ENCODE results near the gene GPC6. TPM values are rescaled to one million over a fixed set of nuclear protein-coding genes. Genes with fewer than 3 reads are reported as not detected.

GPC6 gene
- polyA plus RNA-seq, 1 donor from 2014 or later, result 9.0 TPM

DNA sequence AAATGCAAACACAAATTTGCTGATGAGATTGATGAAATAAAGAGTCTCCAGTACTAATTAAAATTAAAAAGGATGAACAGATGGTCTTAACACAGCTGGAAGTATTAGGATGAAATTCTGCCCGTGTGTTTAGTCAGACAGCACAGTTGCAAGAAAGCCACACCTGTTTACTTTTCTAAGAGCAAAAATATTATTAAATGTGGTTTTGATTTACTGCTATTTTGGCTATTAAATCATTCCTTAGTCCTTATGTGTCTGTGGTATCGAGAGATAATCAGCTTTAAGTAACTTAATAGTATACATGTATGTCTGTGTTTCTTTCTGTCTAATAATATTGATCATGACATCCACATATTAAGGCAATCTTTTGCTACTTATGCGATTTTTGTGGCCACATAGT, 494.9 kb downstream of the GPC6 start:
- H3K9ac ChIP-seq (ENCODE audit: low read length), result no peak overlapping the region
- no peaks in the 10 kb centered on the region for H3K36me3 ChIP-seq (ENCODE audit: insufficient read depth, low read length)
- H4K20me1 ChIP-seq (ENCODE audit: insufficient read depth), result no peaks in the 10 kb centered on the region
- H3K9me2 ChIP-seq (ENCODE audit: insufficient read depth, low read length), result no peaks in the 10 kb centered on the region
- no peaks in the 10 kb centered on the region for H3K27me3 ChIP-seq (ENCODE audit: insufficient read depth, low read depth, low read length)
- no peak for TF ChIP-seq POLR2AphosphoS5 (IDR thresholded peaks at IDR 0.05)
- TF ChIP-seq, protein P1, sequence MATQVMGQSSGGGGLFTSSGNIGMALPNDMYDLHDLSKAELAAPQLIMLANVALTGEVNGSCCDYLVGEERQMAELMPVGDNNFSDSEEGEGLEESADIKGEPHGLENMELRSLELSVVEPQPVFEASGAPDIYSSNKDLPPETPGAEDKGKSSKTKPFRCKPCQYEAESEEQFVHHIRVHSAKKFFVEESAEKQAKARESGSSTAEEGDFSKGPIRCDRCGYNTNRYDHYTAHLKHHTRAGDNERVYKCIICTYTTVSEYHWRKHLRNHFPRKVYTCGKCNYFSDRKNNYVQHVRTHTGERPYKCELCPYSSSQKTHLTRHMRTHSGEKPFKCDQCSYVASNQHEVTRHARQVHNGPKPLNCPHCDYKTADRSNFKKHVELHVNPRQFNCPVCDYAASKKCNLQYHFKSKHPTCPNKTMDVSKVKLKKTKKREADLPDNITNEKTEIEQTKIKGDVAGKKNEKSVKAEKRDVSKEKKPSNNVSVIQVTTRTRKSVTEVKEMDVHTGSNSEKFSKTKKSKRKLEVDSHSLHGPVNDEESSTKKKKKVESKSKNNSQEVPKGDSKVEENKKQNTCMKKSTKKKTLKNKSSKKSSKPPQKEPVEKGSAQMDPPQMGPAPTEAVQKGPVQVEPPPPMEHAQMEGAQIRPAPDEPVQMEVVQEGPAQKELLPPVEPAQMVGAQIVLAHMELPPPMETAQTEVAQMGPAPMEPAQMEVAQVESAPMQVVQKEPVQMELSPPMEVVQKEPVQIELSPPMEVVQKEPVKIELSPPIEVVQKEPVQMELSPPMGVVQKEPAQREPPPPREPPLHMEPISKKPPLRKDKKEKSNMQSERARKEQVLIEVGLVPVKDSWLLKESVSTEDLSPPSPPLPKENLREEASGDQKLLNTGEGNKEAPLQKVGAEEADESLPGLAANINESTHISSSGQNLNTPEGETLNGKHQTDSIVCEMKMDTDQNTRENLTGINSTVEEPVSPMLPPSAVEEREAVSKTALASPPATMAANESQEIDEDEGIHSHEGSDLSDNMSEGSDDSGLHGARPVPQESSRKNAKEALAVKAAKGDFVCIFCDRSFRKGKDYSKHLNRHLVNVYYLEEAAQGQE (IDR thresholded peaks at IDR 0.05; ENCODE audit: borderline replicate concordance), result no peak
- TF ChIP-seq, protein P2, sequence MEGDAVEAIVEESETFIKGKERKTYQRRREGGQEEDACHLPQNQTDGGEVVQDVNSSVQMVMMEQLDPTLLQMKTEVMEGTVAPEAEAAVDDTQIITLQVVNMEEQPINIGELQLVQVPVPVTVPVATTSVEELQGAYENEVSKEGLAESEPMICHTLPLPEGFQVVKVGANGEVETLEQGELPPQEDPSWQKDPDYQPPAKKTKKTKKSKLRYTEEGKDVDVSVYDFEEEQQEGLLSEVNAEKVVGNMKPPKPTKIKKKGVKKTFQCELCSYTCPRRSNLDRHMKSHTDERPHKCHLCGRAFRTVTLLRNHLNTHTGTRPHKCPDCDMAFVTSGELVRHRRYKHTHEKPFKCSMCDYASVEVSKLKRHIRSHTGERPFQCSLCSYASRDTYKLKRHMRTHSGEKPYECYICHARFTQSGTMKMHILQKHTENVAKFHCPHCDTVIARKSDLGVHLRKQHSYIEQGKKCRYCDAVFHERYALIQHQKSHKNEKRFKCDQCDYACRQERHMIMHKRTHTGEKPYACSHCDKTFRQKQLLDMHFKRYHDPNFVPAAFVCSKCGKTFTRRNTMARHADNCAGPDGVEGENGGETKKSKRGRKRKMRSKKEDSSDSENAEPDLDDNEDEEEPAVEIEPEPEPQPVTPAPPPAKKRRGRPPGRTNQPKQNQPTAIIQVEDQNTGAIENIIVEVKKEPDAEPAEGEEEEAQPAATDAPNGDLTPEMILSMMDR (IDR thresholded peaks at IDR 0.05; ENCODE audit: poor library complexity, severe bottlenecking), result no peak
- no peak for TF ChIP-seq EP300 (conservative IDR thresholded peaks at IDR 0.05; ENCODE audit: poor library complexity, severe bottlenecking)
- TF ChIP-seq EZH2 (IDR thresholded peaks at IDR 0.05; ENCODE audit: borderline replicate concordance, insufficient read depth, low read length, poor library complexity, severe bottlenecking), result no peak
- no peak for TF ChIP-seq RAD21 (conservative IDR thresholded peaks at IDR 0.05)
- TF ChIP-seq SMC3 (conservative IDR thresholded peaks at IDR 0.05; ENCODE audit: poor library complexity), result no peak
- no peak for TF ChIP-seq TAF1 (IDR thresholded peaks at IDR 0.05; ENCODE audit: low read depth)
- TF ChIP-seq MXI1 (conservative IDR thresholded peaks at IDR 0.05; ENCODE audit: poor library complexity, severe bottlenecking), result no peak
- no peaks in the 10 kb centered on the region for H3F3A ChIP-seq (ENCODE audit: insufficient read depth, low read length, poor library complexity, severe bottlenecking)
- no peak overlapping the region for H3K27ac ChIP-seq (ENCODE audit: low read length)
- H2AFZ ChIP-seq (ENCODE audit: low read depth, low read length), result no peak overlapping the region
- no peak overlapping the region for H3K4me3 ChIP-seq (ENCODE audit: low read length)
- no peaks in the 10 kb centered on the region for H3K9me3 ChIP-seq (ENCODE audit: low read length)
- no peaks in the 10 kb centered on the region for H3K79me2 ChIP-seq (replicated peaks; ENCODE audit: insufficient read depth, low read length)
- H3K4me2 ChIP-seq (ENCODE audit: low read length), result no peak overlapping the region

DNA sequence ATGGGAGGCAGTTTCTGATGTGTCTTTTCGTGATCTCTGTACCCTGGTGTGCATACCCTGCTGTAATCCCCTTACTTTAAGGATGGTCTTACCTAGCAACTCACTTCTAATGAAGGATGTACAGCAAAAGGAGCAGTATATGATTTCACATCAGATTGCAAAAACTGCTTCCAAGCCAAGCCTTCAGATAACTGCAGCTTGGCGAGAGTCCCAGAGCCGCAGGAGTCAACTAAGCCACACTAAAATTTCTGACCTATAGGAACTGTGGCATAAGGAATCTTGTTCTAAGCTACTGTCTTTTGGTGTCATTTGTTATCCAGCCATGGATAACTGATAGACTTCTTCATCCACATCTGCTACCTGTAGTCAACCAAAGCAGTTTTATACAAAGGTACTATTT, 496.7 kb downstream of the GPC6 start:
- H3K4me2 ChIP-seq (ENCODE audit: low read length), result no peak overlapping the region
- no peak overlapping the region for H3K9ac ChIP-seq (ENCODE audit: low read length)
- no peaks in the 10 kb centered on the region for H3K9me3 ChIP-seq (ENCODE audit: low read length)
- H2AFZ ChIP-seq (ENCODE audit: low read depth, low read length), result no peak overlapping the region
- no peak overlapping the region for H3K27ac ChIP-seq (ENCODE audit: low read length)
- H3K9me2 ChIP-seq (ENCODE audit: insufficient read depth, low read length), result no peaks in the 10 kb centered on the region
- no peaks in the 10 kb centered on the region for H4K20me1 ChIP-seq (ENCODE audit: insufficient read depth)
- TF ChIP-seq EP300 (conservative IDR thresholded peaks at IDR 0.05; ENCODE audit: poor library complexity, severe bottlenecking) (no peak), MXI1 (conservative IDR thresholded peaks at IDR 0.05; ENCODE audit: poor library complexity, severe bottlenecking) (no peak), SMC3 (conservative IDR thresholded peaks at IDR 0.05; ENCODE audit: poor library complexity) (no peak), POLR2AphosphoS5 (IDR thresholded peaks at IDR 0.05) (no peak), RAD21 (conservative IDR thresholded peaks at IDR 0.05) (no peak)
- TF ChIP-seq, protein P1 (IDR thresholded peaks at IDR 0.05; ENCODE audit: borderline replicate concordance), result no peak
- H3K4me3 ChIP-seq (ENCODE audit: low read length), result no peak overlapping the region
- no peaks in the 10 kb centered on the region for H3F3A ChIP-seq (ENCODE audit: insufficient read depth, low read length, poor library complexity, severe bottlenecking)
- no peaks in the 10 kb centered on the region for H3K27me3 ChIP-seq (ENCODE audit: insufficient read depth, low read depth, low read length)
- H3K79me2 ChIP-seq (replicated peaks; ENCODE audit: insufficient read depth, low read length), result no peaks in the 10 kb centered on the region
- no peaks in the 10 kb centered on the region for H3K36me3 ChIP-seq (ENCODE audit: insufficient read depth, low read length)

Measured in neural cell (in vitro differentiated cells).